Left forelimb (tissue), 1 donor: ENCODE data around the gene ACTA2.

ENCODE experiments used
- DNase-seq: peaks from one replicate; pipeline ENCODE4 v3.0.0-alpha.2; 2018; ENCODE audit warnings: low spot score

ACTA2 gene

DNA sequence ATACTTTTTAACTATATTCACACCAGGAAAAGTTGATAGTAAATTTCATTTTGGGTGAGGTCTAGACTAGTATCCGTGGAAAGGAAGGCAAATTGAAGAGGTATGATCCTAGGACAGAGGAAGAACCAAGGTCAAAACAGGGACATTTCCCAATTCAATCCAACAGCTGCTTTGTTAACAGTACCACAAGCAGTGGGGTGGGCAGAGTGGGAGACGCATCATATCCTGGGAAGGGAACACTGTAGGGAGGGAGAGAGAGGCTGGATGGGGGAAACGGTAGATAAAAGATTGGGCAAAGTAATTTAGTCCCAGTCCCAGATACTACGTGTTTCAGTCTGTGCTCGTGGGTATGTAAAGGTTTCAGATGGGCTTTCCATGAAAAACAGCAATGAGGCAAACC is 28.9 kb upstream of the ACTA2 start:
- no peak for DNase-seq

DNA sequence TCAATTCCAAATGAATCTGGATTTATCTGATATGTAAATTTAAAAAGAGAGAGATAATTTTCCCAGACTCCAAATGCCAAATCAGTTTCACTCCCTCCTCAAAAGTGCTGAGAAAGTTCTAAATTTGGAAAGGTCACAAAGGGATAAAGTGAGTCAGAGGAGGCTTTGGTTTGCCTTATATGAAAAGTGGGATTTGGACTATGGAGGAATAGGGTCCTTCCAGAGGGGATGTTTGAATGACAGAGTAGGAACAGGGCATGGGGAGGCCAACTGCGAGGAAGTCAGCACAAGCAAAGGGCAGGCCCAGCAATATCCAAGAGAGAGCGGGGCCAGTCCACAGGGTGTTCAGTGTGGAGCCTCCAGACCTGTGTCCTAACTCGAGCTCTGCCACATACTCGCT is 28.2 kb upstream of the ACTA2 start:
- DNase-seq = no peak

DNA sequence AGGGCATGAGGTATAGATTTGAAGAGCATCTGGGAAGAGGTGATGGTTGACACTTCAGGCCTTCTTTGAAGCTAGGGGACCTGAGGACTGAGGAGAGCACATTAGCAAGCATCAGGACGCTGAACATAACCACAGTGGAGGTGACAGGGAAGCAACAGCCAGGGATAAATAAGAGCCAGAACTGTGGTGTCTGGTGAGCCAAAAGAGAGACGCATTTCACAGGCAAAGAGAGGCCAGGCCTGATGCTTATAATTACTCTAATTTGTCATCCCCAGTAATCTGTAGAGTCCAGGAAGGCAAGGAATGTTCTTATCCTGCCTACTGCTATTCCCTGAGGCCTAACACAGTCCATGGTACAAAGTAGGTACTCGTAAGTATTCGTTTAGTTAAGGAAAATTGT is 27.7 kb upstream of the ACTA2 start:
- no peak for DNase-seq

DNA sequence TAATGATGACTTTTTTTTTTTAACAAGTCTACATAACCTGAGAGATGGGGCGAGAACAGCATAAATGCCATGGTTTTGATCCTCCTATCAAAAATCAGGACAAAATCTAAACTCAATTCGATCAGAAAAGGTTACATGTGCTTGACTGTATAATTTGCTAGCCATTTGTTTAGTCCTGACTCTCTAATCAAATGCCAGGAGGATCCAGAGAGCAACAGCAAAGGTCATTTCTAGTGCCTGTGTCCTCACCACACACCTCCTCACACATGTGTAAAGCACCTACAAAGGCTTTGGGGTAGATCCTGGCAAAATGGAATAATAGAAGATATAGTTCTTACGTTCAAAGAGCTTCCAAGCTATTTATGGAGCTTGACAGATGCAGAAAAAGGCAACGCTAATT is 27.0 kb upstream of the ACTA2 start:
- DNase-seq = no peak

DNA sequence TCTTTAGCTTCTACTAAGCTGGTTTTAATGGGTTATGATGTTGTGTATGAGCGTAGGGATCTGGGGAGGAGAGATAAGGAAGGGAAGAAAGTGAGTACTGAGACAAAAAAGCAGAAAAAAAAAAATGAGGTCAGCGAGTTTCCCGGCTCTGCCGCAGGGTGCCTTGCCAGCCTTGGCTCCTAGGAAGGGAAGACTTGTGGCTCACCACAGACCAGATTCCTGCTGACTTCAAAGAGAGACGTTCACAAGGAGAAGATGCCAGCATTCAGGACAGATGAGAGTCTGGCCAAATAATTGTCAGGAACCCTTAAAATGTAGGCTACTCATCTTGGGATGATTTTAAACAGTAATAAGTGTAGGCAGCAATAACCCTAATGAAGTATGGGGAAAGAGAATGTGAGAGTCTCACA is 26.6 kb upstream of the ACTA2 start:
- DNase-seq = no peak

DNA sequence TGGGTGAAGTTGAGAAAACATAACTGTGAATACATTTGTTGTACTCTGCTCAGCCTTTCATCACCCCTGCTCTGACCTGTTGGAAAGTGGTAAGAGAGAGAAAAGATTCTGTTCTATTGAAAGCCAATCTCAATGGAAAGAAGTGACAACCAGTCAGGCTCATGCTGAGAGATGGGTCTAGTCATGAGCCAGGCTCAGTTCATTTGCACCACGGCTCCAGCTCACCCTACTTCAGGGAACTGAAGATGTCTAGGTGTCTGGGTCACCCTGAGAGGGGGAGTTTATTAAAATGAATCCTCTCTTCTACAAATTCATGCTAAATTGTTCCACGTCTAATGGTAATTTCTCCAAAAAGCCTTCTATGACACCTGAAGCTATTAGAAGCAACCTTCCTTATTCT is 25.9 kb upstream of the ACTA2 start:
- no peak for DNase-seq

DNA sequence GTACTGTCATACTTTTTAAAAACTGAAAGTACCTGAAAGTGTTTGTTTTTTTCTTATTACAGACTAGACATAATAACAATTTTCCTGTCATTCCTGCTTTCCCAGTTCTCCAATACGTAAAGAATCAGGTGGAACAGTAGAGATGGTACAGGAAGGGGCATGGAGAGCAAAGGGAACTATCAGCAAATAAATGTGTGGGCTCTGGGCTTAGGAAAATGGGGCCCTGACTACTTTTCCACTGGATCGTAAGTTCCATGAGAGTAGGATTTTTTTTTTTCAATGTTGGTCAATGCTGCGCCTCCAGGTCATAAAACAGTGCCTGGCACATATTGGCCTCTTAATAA is 22.8 kb upstream of the ACTA2 start:
- DNase-seq = no peak

DNA sequence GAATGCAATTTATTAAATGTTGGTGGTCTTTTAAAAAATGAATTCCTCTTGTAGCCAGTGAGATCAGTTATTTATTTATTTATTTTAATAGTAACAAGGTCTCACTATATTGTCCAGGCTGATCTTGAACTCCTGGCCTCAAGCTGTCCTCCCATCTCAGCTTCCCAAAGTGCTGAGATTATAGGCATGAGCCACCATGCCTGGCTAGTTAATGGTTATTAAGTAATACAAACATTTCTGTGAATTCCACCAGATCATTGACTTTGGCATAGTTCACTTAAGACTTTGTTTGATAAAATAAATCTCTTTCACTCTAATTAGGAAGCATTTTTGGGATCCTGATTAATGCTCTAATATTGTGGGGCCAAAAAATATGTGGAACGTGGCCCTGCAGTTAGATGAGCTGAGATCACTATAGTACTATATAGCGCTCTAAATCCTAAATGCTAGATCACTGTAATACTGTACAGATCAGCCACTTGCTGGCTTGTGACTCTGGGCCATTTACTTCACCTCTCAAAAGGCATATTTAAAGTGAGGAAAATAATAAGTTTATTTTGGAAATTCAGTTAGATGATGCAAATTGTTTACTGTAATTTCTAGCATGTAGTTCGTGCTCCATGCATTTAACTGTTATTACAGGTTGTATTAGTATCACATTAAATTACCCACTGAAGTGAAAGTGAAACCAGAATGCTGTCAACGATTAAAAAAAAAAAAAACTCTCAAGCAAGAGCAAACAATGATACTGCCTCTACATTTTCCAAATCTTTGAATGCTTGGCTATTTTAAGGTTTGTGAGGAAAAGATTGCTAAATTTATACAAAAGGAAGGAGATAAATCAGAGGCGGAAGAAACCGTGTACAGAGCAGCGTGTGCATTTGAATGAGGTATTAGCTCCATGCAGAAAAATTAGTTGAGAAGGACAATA is 22.1 kb upstream of the ACTA2 start:
- no peak for DNase-seq

DNA sequence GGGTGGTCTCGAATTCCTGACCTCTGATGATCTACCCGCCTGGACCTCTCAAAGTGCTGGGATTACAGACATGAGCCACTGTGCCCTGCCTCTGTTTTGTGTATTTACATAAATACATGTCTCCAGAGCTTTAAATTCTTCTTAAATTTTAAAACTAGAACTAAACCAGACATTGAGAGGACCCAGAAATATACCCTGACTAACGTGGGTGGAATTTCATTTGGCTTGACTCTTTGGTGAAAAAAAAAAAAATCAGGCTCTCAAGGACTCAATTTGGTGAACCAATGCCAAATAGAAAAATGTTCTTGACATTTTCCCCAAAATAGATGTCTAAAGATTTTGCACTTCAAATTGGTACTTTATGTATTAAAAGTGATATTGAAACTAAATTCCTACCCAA is 21.4 kb upstream of the ACTA2 start:
- no peak for DNase-seq

DNA sequence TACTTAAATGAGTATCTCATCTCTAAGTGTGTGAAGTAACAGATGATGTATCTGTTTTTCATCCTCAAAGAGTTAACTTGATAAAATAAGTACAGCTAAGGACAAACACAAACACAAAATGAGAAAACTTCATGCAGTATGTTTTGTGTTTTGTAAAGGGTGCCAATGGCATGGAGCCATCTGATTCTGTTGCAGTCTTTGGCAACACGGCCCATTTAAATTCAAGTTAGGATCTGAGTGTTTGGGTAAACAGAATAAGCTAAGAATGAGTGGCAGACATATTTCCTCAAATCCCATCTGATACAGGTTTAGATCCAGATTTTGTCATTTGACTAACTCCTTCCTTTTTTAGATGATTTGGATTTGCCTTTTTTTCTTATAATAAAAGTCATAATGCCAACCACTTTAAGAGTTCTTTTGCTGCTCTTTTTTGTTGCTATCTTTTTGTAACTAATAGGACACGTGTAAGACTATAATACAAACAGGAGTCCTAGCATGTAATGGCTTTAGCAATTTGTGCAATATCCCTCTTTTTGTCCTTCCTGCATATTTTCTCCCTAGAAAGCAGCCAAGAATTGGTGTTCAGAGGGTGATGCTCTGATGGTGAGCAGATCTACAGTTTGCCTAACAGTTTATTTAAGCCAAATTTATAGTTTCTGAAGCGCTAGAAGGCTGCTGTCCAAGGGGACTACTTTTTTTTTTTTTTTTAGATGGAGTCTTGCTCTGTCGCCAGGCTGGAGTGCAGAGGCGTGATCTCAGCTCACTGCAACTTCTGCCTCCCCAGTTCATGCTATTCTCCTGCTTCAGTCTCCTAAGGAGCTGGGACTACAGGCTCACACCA is 18.9 kb upstream of the ACTA2 start:
- DNase-seq = no peak

DNA sequence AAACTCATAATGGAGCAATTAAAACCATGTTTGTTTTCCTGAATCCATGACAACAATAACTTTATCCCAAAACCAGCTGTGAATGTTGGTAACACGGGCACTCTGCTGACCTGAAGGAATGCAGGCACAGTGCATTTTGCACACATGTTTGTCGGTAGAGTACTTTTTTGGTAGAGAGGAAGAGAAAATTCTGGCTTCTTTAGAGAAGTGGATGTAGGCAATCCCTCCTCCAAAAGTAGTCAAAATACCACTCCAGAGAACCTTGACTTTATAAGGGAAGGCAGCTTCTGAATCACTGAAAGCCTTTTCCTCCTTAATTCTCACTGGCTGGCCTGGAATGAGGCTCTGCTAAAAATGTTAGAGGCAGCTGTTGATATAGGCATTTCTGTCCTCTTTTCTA is 15.8 kb upstream of the ACTA2 start:
- DNase-seq = no peak

DNA sequence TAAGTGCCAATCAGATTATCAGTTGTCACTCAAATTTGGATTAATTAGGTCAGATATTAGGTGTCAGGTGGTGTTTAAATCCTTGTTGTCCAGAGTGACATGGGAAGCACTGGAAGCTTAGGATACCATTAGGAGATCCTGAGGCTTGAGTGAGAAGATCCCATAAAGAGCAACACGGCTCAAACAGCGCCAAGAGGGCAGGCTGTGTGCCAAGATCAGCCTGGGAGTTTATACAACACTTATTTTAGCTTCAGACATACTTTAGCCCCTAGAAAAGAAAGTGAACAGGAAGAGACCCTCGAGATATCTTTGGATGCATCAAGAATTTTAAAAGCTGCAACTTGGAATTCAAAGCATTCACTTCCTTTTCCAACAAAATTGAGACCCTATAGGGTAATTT is 14.2 kb upstream of the ACTA2 start:
- no peak for DNase-seq

DNA sequence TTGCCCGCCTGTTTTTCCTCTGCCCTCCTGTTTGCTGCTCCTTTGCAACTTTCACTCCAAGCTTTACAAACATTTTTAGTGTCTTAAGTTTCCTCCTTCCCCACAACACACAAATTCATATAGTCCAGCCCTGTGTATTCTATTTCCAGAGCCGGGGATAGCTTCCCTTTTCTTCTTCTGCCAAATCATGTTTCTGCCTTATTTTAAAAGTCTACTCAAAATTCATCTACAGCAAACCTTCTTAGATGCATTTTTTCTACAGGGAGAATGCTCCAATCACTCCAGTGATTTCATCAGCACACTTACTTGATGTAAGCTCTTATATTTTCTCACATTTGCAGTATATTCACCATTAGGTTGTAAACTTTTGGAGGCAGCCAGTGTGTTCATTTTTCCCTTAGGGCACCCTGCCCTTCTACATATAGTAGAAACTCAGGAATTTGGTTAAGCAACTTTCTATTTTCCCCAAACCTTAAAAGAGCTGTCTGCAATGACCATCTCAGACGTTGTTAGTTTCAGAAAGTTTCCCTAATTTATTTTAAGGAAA is 12.4 kb upstream of the ACTA2 start:
- DNase-seq = no peak

DNA sequence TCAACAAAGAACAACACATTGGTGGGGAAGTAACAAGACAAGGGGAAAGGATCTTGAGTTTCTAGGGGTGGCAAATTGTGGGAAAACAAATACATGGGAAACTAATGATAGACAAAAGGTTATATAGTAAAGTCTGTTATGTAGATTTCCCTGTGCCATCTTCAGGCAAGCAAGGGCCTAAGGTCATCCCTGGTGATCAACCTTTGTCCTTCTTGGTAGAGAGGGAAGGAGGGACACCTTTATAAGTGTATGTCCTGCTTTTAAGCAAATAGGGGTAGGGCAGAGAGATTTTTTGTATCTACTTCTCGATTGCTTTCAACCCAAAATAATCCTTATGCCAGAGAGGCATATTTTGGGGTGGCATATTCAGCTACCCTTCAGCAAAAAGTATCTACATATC is 11.8 kb upstream of the ACTA2 start:
- no peak for DNase-seq

DNA sequence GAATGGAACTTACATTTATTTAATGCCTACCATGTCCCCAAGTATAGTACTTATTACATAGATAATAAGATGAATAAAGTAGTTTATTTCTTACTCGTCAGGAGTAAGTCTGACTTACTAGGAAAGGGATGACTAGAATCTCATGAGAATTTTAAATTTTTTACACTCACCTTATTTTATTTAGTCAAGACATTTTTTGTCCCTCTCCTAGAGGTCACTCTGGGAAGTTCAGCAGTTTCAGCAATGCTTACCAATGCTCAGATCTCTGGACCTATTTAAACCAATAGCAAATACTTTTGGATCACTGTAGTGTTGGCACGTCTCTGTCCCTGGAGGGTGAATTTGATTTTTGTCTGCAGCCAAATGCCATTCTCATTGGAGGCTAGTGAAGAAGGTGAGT is 10.7 kb upstream of the ACTA2 start:
- DNase-seq = no peak

DNA sequence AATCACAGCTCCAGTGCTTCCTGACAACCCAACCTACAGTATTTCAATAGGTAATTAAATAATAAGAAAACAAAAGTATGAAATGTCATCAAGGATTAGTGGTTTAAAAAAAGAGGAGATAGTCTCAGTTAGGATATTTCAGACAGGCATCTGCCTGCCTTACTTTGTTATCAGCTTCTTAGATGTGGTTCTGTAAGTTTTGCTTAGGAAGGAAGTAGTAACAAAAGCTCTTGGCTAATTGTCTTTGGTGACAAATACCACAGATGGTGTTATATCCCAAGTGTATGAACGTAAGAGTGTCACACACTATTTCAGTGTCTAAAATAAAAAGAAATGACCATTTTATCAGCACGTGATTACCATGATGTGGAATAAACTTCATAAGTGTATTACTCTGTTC is 9.8 kb upstream of the ACTA2 start:
- DNase-seq = no peak

DNA sequence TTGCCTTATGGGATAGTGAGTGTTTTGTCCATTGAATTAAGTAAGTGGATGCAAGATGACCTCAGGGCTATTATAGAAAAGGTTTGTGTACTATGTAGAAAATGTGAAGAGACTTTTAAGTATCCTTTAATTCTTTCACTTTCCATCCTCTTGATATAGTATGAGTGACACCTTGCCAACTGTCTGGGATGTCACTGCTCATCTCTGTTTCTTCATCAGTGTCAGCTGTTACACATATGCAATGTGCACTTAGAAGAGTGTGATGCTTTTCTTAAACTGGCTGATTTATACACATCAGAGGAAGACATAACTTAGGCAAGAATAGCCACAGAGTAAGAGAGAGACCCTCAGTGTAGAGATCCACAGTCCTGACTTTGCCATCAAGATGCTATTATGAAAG is 8.7 kb upstream of the ACTA2 start:
- no peak for DNase-seq

DNA sequence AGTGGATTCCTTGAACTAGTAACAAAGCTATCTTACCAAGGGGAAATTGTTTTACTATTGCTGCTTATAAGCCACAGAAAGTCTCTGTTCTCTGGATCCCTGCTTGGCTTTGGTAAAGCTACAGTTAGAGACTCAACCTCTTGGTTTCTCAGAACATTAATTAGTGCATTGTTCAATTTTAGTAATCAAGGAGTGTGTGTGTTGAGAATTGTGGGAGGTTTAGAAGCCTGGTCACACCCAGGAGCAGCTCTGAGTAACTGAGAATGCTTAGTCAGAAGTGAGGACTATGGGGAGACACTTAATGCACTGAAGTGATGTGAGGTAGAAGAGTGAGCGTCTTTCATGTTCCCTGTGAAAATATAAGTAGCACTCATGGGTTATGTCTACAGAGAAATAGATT is 8.2 kb upstream of the ACTA2 start:
- no peak for DNase-seq

DNA sequence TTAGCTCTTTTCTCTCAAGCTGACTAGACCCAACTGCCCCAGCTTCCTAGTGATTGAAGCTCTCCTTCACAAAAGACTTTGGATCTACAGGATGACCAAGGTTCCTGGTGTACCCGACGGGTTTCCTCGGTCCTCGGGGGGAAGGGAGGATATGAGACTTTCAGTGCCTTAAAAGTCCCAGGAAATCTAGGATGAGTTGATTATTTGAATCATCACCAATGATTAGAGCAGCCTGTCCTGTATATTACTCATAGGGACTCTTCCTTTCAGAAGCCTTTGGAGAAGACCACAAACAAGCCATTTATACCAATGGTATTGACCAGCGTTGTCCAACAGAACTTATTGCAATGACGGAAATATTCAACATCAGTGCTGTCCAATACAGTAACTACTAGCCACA is 6.1 kb upstream of the ACTA2 start:
- DNase-seq = no peak

DNA sequence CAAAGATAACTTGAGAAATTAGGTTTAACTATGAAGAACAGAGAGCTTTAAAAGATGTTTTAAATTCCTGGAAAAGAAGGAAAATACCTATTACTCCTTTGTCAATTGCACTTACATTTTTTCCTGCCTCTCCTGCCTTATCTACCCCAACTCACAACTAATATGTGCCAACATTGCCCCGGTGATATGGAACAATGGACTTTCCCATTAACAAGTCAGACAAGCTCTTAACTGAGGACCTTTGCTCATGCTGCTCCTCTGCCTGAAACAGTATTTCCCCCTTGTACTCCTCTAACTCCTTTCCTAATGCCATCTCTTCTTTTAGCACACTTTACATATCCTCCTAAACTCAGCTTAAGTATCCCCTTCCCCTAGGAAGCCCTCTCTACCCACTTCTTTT is 4.8 kb upstream of the ACTA2 start:
- no peak for DNase-seq

DNA sequence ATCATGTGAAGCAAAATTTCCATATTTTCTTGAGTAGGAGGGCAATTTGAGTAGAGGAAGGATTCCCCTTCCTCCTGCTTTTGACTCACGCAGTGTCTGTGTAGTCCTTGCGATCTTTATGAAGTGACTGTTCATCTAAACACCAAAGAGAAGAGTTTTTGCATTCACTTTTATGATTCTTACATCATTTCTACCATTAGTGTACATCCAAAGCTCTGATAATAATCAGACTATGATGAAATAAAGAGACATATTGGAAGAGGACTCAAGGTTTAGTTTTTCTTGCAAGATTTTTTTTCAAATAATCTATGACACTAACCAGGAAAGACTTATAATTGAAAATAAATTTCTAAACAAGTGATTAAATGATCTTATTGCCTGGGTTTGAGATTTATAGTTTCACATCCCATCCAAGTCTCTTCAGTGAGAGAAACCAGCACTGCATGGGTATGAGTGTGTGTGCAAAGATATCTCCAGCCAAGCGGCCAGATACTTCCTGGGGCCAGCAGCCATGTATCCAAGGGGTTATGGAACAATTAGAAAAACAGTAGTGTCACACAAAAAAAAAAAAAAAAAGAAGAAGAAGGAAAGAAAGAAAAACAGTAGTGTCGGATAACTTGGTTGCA is 2.0 kb upstream of the ACTA2 start:
- no peak for DNase-seq

DNA sequence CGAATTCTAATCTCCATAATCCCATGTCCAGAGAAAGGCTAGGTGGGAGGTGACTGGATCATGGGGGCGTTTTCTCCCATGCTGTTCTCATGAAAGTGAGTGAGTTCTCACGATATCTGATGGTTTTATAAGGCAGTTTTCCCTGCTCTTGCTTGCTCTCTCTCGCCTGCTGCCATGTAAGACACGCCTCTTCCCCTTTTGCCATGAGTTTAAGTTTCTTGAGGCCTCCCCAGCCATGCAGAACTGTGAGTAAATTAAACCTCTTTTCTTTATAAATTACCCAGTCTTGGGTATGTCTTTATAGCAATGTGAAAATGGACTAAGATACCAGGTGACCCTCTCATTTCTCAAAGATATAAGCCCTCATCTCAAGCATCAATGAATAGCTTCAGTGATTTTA is 1.1 kb upstream of the ACTA2 start:
- DNase-seq = no peak
